22Rv1 (cell line): ENCODE measurements around the gene OR2V2.
"Not testable (repeated sequence)": the region's sequence is repeated elsewhere in the genome, so short reads cannot be mapped to it uniquely, and the experiment has no call there.

Experiments used
- CTCF ChIP-seq: fragments of 450-650 bp; IDR thresholded peaks from 2 replicates; pipeline ENCODE4 v1.5.1; 2017; ENCODE audit warnings: mild to moderate bottlenecking
- ZFX ChIP-seq: fragments of 450-650 bp; IDR thresholded peaks from 2 replicates; pipeline ENCODE4 v1.6.1; 2017; ENCODE audit warnings: antibody characterized with exemption, borderline replicate concordance

GRCh38 chr5:181113572-181113971 is 33.8 kb upstream of the OR2V2 start:
- TF ChIP-seq ZFX, CTCF: not testable (repeated sequence)
